NB4 (cell line): Measurements from ENCODE around the gene PDHA1.

Experiments used
- DNase-seq: peaks from one replicate; pipeline ENCODE4 v3.0.0; 2010; ENCODE audit warnings: low read depth
- H3K4me3 ChIP-seq: one replicate; pipeline ENCODE4 v1.5.1; 2011; ENCODE audit warnings: mild to moderate bottlenecking, low read depth, low read length, moderate library complexity
- MYC ChIP-seq: IDR thresholded peaks from 2 replicates; pipeline ENCODE4 v1.6.1; 2011; ENCODE audit warnings: low read depth, low read length
- POLR2A ChIP-seq: IDR thresholded peaks from 2 replicates; pipeline ENCODE4 v1.6.1; 2011; ENCODE audit warnings: mild to moderate bottlenecking; ENCODE audit not compliant: insufficient read length; ENCODE audit errors: extremely low read depth
- TF ChIP-seq, protein P1 (sequence below): IDR thresholded peaks from one replicate; pipeline ENCODE4 v1.5.1; 2012; ENCODE audit warnings: low read depth, low read length
- TF ChIP-seq, protein P2 (sequence below): IDR thresholded peaks from 2 replicates; pipeline ENCODE4 v1.6.1; 2011; ENCODE audit warnings: low read depth, low read length

The PDHA1 gene

DNA sequence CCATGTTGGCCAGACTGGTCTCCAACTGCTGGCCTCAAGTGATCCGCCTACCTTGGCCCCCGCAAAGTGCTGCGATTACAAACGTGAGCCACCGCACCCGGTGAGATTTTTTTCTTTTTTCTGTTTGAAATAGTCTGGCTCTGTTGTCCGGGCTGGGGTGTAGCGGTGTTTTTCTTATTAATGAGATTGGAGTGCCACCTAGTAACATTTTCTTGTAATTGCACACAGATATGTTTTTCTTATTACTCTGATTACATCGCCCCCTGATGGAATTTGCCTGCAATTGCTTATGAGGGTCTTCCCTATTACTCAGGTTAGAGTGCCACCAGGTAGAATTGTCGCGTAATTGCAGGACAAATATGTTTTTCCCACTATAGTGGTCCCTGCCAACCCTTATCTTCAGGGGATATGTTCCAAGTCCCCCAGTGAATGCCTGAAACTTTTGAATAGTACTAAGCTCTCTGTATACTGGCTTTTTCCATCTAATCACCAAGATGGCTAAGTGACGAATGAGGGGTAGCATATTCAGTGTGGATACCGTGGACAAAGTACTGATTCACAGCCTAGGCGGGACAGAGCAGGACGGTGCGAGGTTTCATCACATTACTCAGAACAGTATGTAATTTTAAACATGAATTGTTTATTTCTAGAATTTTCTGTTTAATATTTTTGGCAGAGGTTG lies 8.6 kb upstream of the PDHA1 start:
- peak; percentile 82 for DNase-seq
- no peak overlapping the region for H3K4me3 ChIP-seq
- TF ChIP-seq, protein P1, sequence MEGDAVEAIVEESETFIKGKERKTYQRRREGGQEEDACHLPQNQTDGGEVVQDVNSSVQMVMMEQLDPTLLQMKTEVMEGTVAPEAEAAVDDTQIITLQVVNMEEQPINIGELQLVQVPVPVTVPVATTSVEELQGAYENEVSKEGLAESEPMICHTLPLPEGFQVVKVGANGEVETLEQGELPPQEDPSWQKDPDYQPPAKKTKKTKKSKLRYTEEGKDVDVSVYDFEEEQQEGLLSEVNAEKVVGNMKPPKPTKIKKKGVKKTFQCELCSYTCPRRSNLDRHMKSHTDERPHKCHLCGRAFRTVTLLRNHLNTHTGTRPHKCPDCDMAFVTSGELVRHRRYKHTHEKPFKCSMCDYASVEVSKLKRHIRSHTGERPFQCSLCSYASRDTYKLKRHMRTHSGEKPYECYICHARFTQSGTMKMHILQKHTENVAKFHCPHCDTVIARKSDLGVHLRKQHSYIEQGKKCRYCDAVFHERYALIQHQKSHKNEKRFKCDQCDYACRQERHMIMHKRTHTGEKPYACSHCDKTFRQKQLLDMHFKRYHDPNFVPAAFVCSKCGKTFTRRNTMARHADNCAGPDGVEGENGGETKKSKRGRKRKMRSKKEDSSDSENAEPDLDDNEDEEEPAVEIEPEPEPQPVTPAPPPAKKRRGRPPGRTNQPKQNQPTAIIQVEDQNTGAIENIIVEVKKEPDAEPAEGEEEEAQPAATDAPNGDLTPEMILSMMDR = peak; percentile 72
- TF ChIP-seq, protein P2, sequence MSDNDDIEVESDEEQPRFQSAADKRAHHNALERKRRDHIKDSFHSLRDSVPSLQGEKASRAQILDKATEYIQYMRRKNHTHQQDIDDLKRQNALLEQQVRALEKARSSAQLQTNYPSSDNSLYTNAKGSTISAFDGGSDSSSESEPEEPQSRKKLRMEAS = no peak

DNA sequence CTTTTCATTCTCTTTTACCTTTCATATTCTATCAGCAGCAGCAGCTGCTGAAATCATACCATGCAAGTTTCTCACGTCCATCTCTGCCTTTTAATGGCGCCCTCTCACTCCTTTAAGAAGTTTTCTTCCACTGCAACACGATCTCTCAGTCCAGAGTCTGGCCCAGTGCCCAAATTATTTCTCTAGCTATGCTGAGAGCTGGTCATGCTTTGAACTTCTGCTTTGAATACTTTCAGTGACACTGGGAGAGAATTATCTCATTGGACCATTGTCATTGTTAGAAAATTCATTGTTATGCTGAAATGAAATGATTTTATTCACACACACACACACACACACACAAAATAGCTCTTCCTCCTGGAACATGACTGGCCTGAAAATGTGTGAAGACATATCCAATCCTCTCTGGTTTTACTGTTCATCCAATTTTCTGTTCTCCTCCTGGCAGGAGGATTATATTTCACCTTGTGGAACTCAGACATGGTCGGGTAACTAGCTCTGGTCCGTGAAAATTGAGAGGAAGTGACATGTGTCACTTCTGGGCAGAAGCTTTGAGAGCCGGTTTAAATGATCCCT lies 1.3 kb upstream of the PDHA1 start:
- peak; percentile 15 for DNase-seq
- H3K4me3 ChIP-seq = no peak overlapping the region
- TF ChIP-seq, protein P2 = no peak
- TF ChIP-seq POLR2A = no peak
- TF ChIP-seq MYC = no peak
- TF ChIP-seq, protein P1 = no peak

DNA sequence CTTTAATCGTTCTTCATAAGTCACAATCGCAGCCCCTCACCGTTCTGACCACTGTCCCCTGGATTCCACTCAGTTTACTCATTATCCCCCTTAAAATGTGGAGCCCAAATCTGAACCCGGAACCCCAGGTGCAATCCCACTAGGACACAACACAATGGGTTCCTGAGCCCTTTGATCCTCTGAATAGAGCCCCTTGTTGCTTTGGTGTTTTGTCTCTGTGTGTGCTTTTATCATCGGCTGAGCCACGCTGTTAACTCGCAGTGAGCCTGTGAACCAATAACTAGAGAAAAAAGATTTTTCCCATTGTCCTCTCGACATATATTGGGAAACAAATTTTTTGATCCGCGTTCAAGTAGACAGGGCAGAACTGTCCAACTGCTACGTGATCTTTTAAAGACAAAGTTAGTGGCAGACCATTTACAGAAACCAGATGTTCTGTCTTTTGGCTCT lies 617 bp upstream of the PDHA1 start:
- TF ChIP-seq, protein P1 = no peak
- H3K4me3 ChIP-seq = peak overlapping the region; percentile 71
- no peak for DNase-seq

DNA sequence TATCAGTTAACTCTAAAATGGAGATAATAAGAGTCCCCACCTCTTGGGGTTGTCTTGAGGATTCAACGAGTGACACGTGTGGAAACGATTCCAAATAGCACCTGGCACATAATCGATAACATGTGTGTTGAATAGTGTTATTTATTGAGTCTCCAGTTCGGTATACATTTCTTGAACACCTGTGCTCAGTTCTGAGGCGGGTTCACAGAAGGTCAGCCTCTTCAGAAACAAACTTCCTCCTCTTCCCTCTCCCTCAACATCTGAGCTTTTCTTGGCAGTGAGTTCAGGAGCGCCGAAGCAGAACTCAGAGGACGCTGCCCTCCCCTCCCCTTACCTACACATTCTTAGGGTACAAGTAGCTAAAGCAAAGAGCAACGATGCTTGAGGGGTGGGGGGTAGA lies 934 bp downstream of the PDHA1 start:
- peak overlapping the region; percentile 83 for H3K4me3 ChIP-seq
- DNase-seq = peak; percentile 26
- TF ChIP-seq POLR2A (no peak), MYC (no peak)
- TF ChIP-seq, protein P1 = no peak
- TF ChIP-seq, protein P2 = no peak

DNA sequence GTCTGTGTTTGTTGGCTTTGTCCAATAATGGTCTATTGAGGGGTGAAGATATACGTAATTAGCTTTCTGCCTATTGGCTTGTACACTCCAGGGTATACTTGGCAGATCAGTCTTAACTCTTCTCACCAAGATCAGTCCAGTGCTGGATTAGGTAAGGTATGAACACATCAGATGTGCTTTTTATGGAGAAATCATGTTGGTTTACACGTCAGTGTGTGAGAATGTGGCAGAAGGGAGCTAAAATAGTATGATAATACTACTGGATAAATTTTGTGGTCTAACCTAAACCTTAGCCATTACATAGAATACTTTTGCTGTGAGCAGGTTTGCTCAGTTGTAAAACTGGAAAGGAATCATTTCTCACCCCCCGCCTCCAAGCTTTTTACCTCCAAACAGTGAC lies 4.2 kb downstream of the PDHA1 start:
- DNase-seq = no peak
- H3K4me3 ChIP-seq = no peak overlapping the region
- no peak for TF ChIP-seq POLR2A
- TF ChIP-seq, protein P2 = no peak
- no peak for TF ChIP-seq MYC
- TF ChIP-seq, protein P1 = no peak

DNA sequence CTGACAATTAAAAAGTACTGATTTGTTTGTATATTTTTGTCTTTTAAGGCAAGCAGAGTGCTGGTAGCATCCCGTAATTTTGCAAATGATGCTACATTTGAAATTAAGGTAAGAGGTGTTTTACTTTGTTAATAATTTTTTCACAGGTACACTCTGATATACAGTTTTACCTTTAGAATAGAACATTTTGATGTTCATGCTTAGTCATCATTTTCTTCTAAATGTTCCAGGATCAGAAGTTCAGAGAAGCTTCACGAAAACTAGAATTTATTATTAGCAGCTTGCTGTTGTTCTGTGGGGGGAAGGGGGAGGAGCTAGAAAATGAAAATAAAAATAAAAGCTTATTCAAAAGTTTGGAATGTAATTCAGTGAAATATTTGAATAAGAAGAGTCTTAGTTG lies 5.5 kb downstream of the PDHA1 start:
- H3K4me3 ChIP-seq = no peak overlapping the region
- DNase-seq = no peak
- TF ChIP-seq MYC (no peak), POLR2A (no peak)
- TF ChIP-seq, protein P1 = no peak
